ENCODE data around the gene SOX8.

The SOX8 gene

GRCh38 chr16:1011316-1012082 lies 29.9 kb downstream of the SOX8 start:
- no peak for TF ChIP-seq CTCF (conservative IDR thresholded peaks at IDR 0.05; ENCODE audit: low read depth, low read length)

GRCh38 chr16:1012135-1012534 lies 30.6 kb downstream of the SOX8 start:
- no peak for DNase-seq (ENCODE audit: low read depth)
- H3K4me3 ChIP-seq (ENCODE audit: low read length): no peak overlapping the region
- TF ChIP-seq CTCF (conservative IDR thresholded peaks at IDR 0.05; ENCODE audit: low read depth, low read length): no peak

More at GRCh38 chr16:1011316-1012082, 29.9 kb downstream of the SOX8 start:
- H3K4me3 ChIP-seq (ENCODE audit: low read length): no peak overlapping the region
- DNase-seq (ENCODE audit: low read depth): no peak

GRCh38 chr16:1012722-1013592 lies 31.4 kb downstream of the SOX8 start:
- no peak for TF ChIP-seq CTCF (conservative IDR thresholded peaks at IDR 0.05; ENCODE audit: low read depth, low read length)
- no peak overlapping the region for H3K4me3 ChIP-seq (ENCODE audit: low read length)
- no peak for DNase-seq (ENCODE audit: low read depth)

- no peak overlapping the region for H3K4me3 ChIP-seq (ENCODE audit: low read length)
- no peak for DNase-seq (ENCODE audit: low read depth)
- TF ChIP-seq CTCF (conservative IDR thresholded peaks at IDR 0.05; ENCODE audit: low read depth, low read length): no peak
Measured at GRCh38 chr16:1013593-1013900, 32.0 kb downstream of the SOX8 start.

- no peak for DNase-seq (ENCODE audit: low read depth)
- H3K4me3 ChIP-seq (ENCODE audit: low read length): no peak overlapping the region
- TF ChIP-seq CTCF (conservative IDR thresholded peaks at IDR 0.05; ENCODE audit: low read depth, low read length): no peak
Measured at GRCh38 chr16:1014221-1014620, 32.7 kb downstream of the SOX8 start.

- TF ChIP-seq CTCF (conservative IDR thresholded peaks at IDR 0.05; ENCODE audit: low read depth, low read length): no peak
- H3K4me3 ChIP-seq (ENCODE audit: low read length): no peak overlapping the region
- no peak for DNase-seq (ENCODE audit: low read depth)
Measured at GRCh38 chr16:1014771-1015495, 33.4 kb downstream of the SOX8 start.

Measured in retinal pigment epithelial cell (primary cell).